Panc1 (cell line): Measurements from ENCODE around the gene TXNDC11.
"Not testable (repeated sequence)": the region's sequence is repeated elsewhere in the genome, so short reads cannot be mapped to it uniquely, and the experiment has no call there.

Source experiments
- CTCF ChIP-seq: fragments of 450-650 bp; IDR thresholded peaks from 2 replicates; pipeline ENCODE4 v1.5.1; 2017; ENCODE audit warnings: mild to moderate bottlenecking
- POLR2AphosphoS5 ChIP-seq: IDR thresholded peaks from 2 replicates; pipeline ENCODE4 v1.6.1; 2012; ENCODE audit warnings: mild to moderate bottlenecking, low read depth, low read length, moderate library complexity
- SIN3A ChIP-seq: IDR thresholded peaks from 2 replicates; pipeline ENCODE4 v1.6.1; 2012; ENCODE audit warnings: low read depth, mild to moderate bottlenecking, low read length, moderate library complexity, borderline replicate concordance; ENCODE audit not compliant: insufficient read depth
- TF ChIP-seq, protein P1 (sequence below), 2 experiments: IDR thresholded peaks; 2 replicates each; pipeline ENCODE4 v1.6.1; 2011 to 2012; ENCODE audit warnings: low read depth in 2 of 2, control low read depth in 1 of 2, low read length in 1 of 2, mild to moderate bottlenecking in 1 of 2, moderate library complexity in 1 of 2; ENCODE audit not compliant: insufficient read depth in 1 of 2

- not testable (repeated sequence) for TF ChIP-seq CTCF, SIN3A, POLR2AphosphoS5
- TF ChIP-seq, protein P1, sequence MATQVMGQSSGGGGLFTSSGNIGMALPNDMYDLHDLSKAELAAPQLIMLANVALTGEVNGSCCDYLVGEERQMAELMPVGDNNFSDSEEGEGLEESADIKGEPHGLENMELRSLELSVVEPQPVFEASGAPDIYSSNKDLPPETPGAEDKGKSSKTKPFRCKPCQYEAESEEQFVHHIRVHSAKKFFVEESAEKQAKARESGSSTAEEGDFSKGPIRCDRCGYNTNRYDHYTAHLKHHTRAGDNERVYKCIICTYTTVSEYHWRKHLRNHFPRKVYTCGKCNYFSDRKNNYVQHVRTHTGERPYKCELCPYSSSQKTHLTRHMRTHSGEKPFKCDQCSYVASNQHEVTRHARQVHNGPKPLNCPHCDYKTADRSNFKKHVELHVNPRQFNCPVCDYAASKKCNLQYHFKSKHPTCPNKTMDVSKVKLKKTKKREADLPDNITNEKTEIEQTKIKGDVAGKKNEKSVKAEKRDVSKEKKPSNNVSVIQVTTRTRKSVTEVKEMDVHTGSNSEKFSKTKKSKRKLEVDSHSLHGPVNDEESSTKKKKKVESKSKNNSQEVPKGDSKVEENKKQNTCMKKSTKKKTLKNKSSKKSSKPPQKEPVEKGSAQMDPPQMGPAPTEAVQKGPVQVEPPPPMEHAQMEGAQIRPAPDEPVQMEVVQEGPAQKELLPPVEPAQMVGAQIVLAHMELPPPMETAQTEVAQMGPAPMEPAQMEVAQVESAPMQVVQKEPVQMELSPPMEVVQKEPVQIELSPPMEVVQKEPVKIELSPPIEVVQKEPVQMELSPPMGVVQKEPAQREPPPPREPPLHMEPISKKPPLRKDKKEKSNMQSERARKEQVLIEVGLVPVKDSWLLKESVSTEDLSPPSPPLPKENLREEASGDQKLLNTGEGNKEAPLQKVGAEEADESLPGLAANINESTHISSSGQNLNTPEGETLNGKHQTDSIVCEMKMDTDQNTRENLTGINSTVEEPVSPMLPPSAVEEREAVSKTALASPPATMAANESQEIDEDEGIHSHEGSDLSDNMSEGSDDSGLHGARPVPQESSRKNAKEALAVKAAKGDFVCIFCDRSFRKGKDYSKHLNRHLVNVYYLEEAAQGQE (IDR thresholded peaks at IDR 0.05; ENCODE audit: insufficient read depth in 1 of 2, low read depth in 2 of 2, low read length in 1 of 2), result not testable (repeated sequence)
Measured at GRCh38 chr16:11784381-11784780, 41.7 kb upstream of the TXNDC11 start.
